ENCODE data around the gene PARD6G. TPM values are rescaled to one million over a fixed set of nuclear protein-coding genes. Genes with fewer than 3 reads are reported as not detected.

The PARD6G gene
- total and polyA plus RNA-seq, 9 donors: 8.2 to 16.7 (median 12.5) TPM

- Histone ChIP-seq H3K4me1 (ENCODE audit: insufficient read depth) (no peaks in the 10 kb centered on the region), H3K4me3 (no peak overlapping the region), H3K27ac (no peak overlapping the region), H3K36me3 (no peaks in the 10 kb centered on the region), H3K27me3 (no peaks in the 10 kb centered on the region), H3K9me3 (no peaks in the 10 kb centered on the region)
- DNase-seq: peak; percentile 67 to 86 (median 84)
- intact Hi-C loops (cut with DNase I): no loop called here
- TF ChIP-seq POLR2A (IDR thresholded peaks at IDR 0.05) (no peak), CTCF (IDR thresholded peaks at IDR 0.05) (peak; percentile 76 to 83 (median 77)), EP300 (IDR thresholded peaks at IDR 0.05) (no peak)
- 33 to 39% (median 37%) methylated on average over 8 of the region's 8 CpGs for WGBS, 3 donors
These were observed 89.5 kb downstream of the PARD6G start for GRCh38 chr18:80157708-80158343.

DNA sequence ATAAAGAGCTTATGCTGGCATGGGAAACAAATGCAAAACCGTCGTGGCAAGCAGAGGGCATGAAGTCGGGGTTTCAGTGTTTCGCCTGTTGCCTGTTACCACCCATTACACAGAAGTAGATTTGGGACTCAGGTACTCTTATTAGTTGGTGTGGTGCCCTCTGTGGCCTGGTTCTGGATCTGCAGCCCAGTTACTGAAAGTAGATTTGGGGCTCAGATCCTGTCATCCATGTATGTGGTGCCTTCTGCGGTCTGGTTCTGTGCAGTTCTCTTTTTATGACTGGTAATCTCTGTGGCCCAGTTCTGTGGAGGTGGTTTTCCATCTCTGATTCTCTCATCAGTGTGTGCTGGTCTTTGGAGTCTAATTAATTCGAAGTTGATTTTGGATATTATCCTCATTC lies 93.0 kb downstream of the PARD6G start:
- intact Hi-C loops (cut with DNase I): no loop called here
- DNase-seq: peak in 1 of 5 donors; percentile 29
- no peaks in the 10 kb centered on the region for H3K9me3 ChIP-seq
- WGBS, 3 donors: 74 to 86% (median 77%) methylated on average over 6 of the region's 6 CpGs
- no peak overlapping the region for H3K27ac ChIP-seq
- no peaks in the 10 kb centered on the region for H3K27me3 ChIP-seq
- H3K4me3 ChIP-seq: no peak overlapping the region
- no peaks in the 10 kb centered on the region for H3K4me1 ChIP-seq (ENCODE audit: insufficient read depth)
- no peaks in the 10 kb centered on the region for H3K36me3 ChIP-seq
- TF ChIP-seq POLR2A (IDR thresholded peaks at IDR 0.05) (no peak), CTCF (IDR thresholded peaks at IDR 0.05) (no peak), EP300 (IDR thresholded peaks at IDR 0.05) (no peak)

DNA sequence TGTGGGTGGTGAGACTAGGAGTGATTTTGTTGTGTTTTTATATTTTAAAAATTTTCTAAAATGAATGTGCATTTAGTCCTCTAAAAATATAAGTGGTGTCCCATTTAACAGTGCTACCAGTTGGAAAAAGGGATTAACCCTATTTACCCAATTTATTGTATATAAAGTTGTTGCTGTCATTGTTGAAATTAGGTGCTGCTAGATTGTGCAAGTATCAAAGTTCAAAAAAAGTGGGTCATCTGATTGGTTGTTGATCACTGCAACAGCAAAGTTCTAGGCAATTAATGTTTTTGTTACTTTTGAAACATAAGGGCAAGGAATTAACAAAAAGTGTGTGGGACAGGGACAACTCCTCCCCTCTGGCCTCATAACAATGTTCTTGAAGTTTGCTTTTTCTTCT lies 97.6 kb downstream of the PARD6G start:
- H3K4me1 ChIP-seq (ENCODE audit: insufficient read depth): peaks cover 2% of the 10 kb centered on the region
- H3K27ac ChIP-seq: no peak overlapping the region
- H3K36me3 ChIP-seq: no peaks in the 10 kb centered on the region
- intact Hi-C loops (cut with DNase I): loop anchor here in 2 of 4 donors (1.0 to 5.0 kb wide), 2 partner anchors 30 to 117 kb away; partner anchors contain the start of gene RBFA (in 1 of the 2)
- H3K27me3 ChIP-seq: no peaks in the 10 kb centered on the region
- no peak overlapping the region for H3K4me3 ChIP-seq
- no peak for TF ChIP-seq POLR2A (IDR thresholded peaks at IDR 0.05)
- TF ChIP-seq CTCF (IDR thresholded peaks at IDR 0.05): no peak
- no peak for TF ChIP-seq EP300 (IDR thresholded peaks at IDR 0.05)
- DNase-seq: no peak
- no peaks in the 10 kb centered on the region for H3K9me3 ChIP-seq

GRCh38 chr18:80148326-80149199 lies 98.8 kb downstream of the PARD6G start:
- intact Hi-C loops (cut with DNase I): loop anchor here in 1 of 4 donors (5.0 kb wide), 1 partner anchor 116 kb away; the partner anchor contains the start of gene RBFA
- 40 to 49% (median 45%) methylated on average over 34 of the region's 34 CpGs for WGBS, 3 donors
- TF ChIP-seq POLR2A (IDR thresholded peaks at IDR 0.05): no peak
- TF ChIP-seq CTCF (IDR thresholded peaks at IDR 0.05): no peak
- no peak for TF ChIP-seq EP300 (IDR thresholded peaks at IDR 0.05)
- Histone ChIP-seq H3K4me1 (ENCODE audit: insufficient read depth) (peaks cover 2% of the 10 kb centered on the region), H3K9me3 (no peaks in the 10 kb centered on the region), H3K27ac (peak overlapping the region in 1 of 2 donors; percentile 1), H3K36me3 (no peaks in the 10 kb centered on the region), H3K27me3 (no peaks in the 10 kb centered on the region), H3K4me3 (peak overlapping the region; percentile 54)
- no peak for DNase-seq
